Measurements from ENCODE around the gene TIGD7.
"Not testable (repeated sequence)": the region's sequence is repeated elsewhere in the genome, so short reads cannot be mapped to it uniquely, and the experiment has no call there.

The TIGD7 gene

DNA sequence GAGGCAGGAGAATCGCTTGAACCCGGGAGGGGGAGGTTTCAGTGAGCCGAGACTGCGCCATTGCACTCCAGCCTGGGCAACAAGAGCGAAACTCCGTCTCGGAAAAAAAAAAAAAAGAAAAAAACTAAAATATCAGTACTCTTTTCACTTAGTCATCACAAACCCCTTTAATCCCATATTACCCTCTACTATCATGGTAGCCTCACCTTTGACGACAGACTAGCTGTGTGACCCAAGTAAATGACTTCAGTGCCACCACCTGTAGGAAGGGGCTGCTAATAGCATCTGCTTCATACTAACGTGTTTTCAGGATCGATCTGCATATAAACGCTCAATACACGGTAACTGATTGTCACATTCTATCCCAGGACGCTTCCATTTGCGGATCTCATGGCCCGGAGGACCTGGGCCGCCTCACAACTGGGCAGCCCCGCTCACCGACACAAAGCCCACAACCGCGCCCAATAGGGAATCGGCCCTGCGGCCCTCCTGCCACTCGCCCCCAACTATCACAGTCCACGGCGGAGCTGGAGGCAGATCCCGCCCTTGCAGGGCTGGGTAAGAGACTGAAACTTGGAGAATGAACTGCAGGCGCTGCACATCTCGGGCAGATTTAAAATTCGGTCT, 23.0 kb downstream of the TIGD7 start:
- DNase-seq, result no peak

DNA sequence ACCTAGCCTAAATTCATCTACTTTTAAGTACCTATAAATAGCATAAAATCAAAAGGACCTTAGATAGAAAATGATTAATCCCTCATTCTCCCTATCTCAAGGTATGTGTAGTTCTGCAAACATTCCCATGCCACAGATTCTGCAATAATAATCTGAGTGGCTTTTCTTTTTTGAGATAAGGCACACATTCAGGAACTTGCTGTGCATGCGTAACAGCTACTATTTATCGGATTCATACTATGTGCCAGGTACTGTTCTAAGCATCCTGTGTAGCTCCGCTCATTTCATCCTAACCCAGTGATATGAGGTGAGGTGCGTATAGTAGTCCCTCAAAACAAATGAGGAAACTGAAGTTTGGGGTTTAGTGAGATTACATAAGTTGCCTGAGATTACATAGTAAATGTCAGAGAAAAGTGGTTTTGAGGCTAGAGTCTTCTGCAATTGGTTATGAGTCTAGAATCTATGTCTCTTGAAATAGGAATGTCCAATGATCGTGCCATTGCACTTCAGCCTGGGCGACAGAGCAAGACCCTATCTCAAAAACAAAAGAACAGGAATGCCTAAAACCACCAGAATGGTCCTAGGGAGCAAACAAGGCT, 23.9 kb downstream of the TIGD7 start:
- DNase-seq, result no peak

GRCh38 chr16:3276679-3277078, 28.6 kb downstream of the TIGD7 start:
- DNase-seq, result no peak

- DNase-seq, result no peak
These were observed 30.3 kb downstream of the TIGD7 start for GRCh38 chr16:3274947-3275346.

GRCh38 chr16:3274490-3274889, 30.7 kb downstream of the TIGD7 start:
- no peak for DNase-seq

- DNase-seq, result not testable (repeated sequence)
These were observed 33.9 kb downstream of the TIGD7 start for GRCh38 chr16:3271281-3271680.

DNA sequence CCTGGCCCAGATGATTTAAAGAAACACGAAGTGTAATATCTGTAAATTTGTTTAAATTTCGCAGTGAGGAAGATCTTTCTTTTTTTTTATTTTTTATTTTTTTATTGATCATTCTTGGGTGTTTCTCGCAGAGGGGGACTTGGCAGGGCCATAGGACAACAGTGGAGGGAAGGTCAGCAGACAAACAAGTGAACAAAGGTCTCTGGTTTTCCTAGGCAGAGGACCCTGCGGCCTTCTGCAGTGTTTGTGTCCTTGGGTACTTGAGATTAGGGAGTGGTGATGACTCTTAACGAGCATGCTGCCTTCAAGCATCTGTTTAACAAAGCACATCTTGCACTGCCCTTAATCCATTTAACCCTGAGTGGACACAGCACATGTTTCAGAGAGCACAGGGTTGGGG, 34.5 kb downstream of the TIGD7 start:
- DNase-seq, result not testable (repeated sequence)

DNA sequence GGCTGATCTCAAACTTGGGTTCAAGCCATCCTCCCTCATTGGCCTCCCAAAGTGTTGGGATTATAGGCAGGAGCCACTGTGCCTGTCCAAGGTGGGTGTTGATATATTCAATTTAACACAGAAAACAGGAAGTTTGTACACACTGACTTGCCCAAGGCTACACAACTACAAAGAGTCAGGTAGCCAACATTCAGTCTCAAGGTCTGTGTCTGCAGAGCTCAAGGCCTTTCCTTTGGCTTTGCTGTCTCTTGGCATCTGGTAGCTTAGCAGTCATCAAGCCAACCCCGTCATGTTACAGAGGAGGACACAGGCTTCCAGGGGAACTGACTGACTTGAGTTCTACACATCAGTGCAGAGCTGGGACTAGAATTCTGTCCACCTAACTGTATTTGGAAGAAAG, 36.9 kb downstream of the TIGD7 start:
- DNase-seq, result no peak

DNA sequence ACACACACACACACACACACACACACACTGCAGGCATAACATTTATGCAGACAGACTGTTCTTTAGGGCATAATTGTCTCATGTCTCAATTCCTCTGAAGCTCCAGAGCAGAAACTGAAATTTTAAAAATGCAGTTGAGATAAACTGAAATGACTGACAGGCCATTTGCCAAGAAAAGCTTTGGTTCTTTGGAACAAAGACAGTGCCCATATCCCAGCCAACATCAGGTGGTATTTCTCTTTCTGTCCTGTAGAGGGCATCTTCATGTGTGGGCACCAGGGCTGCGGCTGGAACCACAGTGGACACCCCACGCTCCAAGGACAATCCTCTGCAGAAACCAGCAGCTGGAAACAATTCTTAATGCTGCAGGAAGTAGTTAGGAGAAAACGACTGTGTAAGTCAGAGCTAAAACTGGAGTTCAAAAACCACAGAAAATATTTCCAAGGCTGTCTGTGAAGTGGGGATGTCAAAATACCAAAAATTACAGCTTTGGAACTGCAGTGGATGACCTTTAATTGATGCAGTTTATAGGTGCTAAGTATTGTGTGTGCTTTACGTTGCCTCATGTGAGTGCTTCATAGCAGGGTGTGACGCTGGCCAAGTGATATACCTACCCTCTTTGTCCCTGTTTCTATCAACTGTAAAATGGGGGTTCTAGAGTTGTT, 38.2 kb downstream of the TIGD7 start:
- DNase-seq, result peak in 1 of 2 donors; percentile 34

GRCh38 chr16:3264137-3265036, 40.8 kb downstream of the TIGD7 start:
- peak; percentile 97 to 98 for DNase-seq

DNA sequence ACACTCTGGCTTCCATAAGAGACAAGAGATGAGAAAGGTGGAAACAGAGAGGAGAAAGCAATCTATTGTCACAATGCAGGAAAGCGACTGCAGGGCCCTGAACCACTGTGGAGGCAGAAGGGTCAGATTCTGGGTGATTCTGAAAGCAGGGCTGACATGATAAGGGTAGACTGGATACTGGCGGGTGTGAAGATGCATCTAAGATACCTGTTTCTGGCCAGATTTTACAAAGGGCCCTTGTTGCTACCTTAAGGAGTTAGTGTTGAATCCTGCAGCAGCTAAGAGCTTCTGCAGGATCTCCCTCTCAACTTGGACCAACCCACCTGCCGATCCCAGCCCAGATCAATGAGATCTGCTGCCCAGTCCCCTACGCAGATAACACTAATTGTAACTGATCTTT, 42.7 kb downstream of the TIGD7 start:
- DNase-seq, result no peak

- no peak for DNase-seq
These were observed 45.4 kb downstream of the TIGD7 start for GRCh38 chr16:3259836-3260235.

DNA sequence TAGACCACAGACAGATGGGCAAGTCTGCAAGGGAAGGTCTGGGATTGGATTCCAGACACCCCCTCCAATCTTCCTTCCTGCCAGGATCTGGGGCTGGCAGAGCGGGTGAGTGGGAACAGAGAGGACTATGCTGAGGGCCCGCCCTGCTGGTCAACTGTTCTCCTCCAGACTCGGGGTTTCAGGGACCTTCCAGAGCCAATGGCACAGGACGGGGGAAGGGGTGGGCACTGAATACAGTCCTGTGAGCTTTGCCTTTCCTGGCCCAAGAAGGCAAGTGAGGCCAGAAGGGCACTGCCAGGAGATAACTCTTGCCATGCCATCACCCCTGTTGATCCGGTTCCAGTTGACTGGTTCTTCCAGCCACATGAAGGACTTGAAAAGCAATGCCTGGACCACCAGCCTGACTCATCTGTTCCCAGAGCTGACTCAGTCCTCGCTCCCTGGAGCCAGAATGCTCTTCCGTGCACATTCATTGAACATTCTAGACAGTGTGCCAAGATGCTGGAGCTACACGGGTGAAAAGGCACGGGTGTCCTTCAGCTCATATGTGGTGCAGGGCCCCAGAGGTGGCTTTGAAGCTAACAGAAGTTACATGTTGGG, 48.3 kb downstream of the TIGD7 start:
- DNase-seq, result no peak

DNA sequence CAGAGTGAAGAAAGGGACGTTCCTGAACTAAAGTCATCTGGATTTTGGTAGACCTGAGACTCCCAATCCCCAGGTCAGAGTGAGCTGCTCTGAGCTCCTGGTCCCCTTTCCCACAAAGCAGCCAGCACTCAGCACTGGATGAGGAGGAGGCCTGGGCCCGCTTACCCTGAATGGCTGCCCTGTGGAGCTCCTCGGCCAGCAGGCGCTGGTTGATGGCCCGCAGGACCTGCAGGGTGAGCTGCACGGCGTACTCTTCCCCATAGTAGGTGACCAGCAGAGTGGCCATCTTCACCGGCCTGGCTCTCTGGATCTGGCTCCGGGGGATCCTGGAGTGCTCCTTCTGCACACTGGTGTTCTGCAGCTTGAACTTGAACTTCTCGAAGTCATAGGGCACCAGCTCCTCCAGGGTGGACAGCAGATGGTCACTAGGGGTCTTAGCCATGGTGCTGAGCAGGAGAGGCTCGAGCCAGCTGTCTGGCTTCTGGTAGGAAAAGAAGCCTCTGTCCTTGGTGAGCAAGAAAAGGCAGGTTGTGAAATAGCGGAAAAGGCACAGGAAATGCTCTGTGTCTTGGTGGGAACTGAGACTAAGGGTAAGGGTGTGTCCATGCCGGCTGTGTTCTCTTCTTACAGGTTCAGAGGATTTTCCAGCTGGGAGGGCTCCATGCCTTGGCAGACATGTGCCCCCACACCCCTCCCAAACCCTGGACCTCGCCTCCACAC, 48.9 kb downstream of the TIGD7 start, which contains the start of gene MEFV:
MEFV (minus strand) TSS at position 488 of the 720 bp plus-strand sequence; CDS start at position 442, 46 bp downstream.
- no peak for DNase-seq

DNA sequence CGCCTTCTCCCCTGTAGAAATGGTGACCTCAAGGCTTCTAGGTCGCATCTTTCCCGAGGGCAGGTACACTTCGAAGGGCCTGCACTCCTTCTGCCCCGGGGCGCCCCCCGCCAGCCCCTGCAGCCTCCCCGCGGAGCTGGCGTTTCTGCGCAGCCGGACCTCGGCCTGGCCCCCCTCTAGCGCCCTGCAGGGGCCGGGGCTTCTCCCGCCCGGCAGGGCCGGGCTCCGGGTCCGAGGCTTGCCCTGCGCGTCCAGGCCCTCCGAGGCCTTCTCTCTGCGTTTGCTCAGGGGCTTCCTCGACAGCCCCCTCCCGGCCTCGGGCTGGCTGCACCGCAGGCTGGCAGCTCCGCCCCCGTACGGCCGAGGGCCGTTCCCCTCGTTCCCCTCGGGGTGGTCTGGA, 50.9 kb downstream of the TIGD7 start:
- no peak for DNase-seq

GRCh38 chr16:3252967-3253366, 52.3 kb downstream of the TIGD7 start:
- DNase-seq, result no peak

GRCh38 chr16:3249451-3249850, 55.8 kb downstream of the TIGD7 start:
- DNase-seq, result no peak

- DNase-seq, result no peak
These were observed 56.2 kb downstream of the TIGD7 start for GRCh38 chr16:3249020-3249419.
